Fibroblast of lung (primary cell): ENCODE measurements around the gene DAGLA. TPM values are rescaled to one million over a fixed set of nuclear protein-coding genes. Genes with fewer than 3 reads are reported as not detected.

Experiments used
- DNase-seq, 2 donors: peaks; one replicate each; pipeline versions ENCODE4 v3.0.0 to v3.0.0-alpha.2; 2010; ENCODE audit warnings: low read depth in 2 of 2
- H2AFZ ChIP-seq: 2 replicates; pipeline ENCODE4 v1.5.1; 2012; ENCODE audit warnings: low read length, control low read depth, inconsistent platforms
- H3K27ac ChIP-seq: 2 replicates; pipeline ENCODE4 v1.5.1; 2011; ENCODE audit warnings: low read length, control low read depth; ENCODE audit not compliant: insufficient read depth
- H3K27me3 ChIP-seq: 2 replicates; pipeline ENCODE4 v1.5.1; 2011; ENCODE audit warnings: mild to moderate bottlenecking, low read length; ENCODE audit not compliant: control insufficient read depth, insufficient read depth
- H3K36me3 ChIP-seq: 2 replicates; pipeline ENCODE4 v1.5.1; 2011; ENCODE audit warnings: low read length; ENCODE audit not compliant: control insufficient read depth, insufficient read depth
- H3K4me1 ChIP-seq: 2 replicates; pipeline ENCODE4 v1.5.1; 2011; ENCODE audit warnings: low read length; ENCODE audit not compliant: control insufficient read depth, insufficient read depth; ENCODE audit errors: extremely low read depth
- H3K4me2 ChIP-seq: 2 replicates; pipeline ENCODE4 v1.5.1; 2011; ENCODE audit warnings: low read length, control low read depth; ENCODE audit not compliant: insufficient read depth; ENCODE audit errors: extremely low read depth
- H3K4me3 ChIP-seq, 4 experiments: fragments of 200-600 bp in 1 of 4; sonication (generic) in 1 of 4; replicated peaks in 1 of 4; 2 replicates each; pipeline ENCODE4 v1.5.1; 2011 to 2016; ENCODE audit warnings: low read length in 4 of 4, low read depth in 3 of 4, mild to moderate bottlenecking in 3 of 4, control low read depth in 2 of 4, inconsistent platforms in 1 of 4, mixed read lengths in 1 of 4; ENCODE audit not compliant: insufficient read depth in 1 of 4; ENCODE audit errors: control extremely low read depth in 1 of 4
- H3K79me2 ChIP-seq: 2 replicates; pipeline ENCODE4 v1.5.1; 2012; ENCODE audit warnings: mild to moderate bottlenecking, low read length, inconsistent platforms; ENCODE audit not compliant: control insufficient read depth, insufficient read depth
- H3K9ac ChIP-seq: 2 replicates; pipeline ENCODE4 v1.5.1; 2011; ENCODE audit warnings: mild to moderate bottlenecking, low read length, control low read depth; ENCODE audit not compliant: insufficient read depth
- H3K9me3 ChIP-seq: 2 replicates; pipeline ENCODE4 v1.5.1; 2012; ENCODE audit warnings: low read depth, low read length; ENCODE audit not compliant: control insufficient read depth, insufficient read depth
- H4K20me1 ChIP-seq: 2 replicates; pipeline ENCODE4 v1.5.1; 2011; ENCODE audit warnings: low read length; ENCODE audit not compliant: control insufficient read depth, insufficient read depth; ENCODE audit errors: extremely low read depth
- EZH2 ChIP-seq: IDR thresholded peaks from 2 replicates; pipeline ENCODE4 v1.5.1; 2012; ENCODE audit warnings: low read length, control low read depth, mild to moderate bottlenecking; ENCODE audit errors: missing control alignments
- polyA plus RNA-seq, 2 donors: library from polyadenylated mRNA; depleted of rRNA in 1 of 2; stranded (reverse) in 1 of 2; unstranded in 1 of 2; fragments of >200 nt; gene quantifications; 2 replicates each; pipeline ENCODE4 v1.2.1, GENCODE V29; 2011 to 2012; ENCODE audit warnings: missing spikeins in 1 of 2
- total RNA-seq: library from RNA; depleted of rRNA; stranded (reverse); fragments of >200 nt; gene quantifications from 2 replicates; pipeline ENCODE4 v1.2.1, GENCODE V29; 2014
- TF ChIP-seq, protein P1 (sequence below), 2 donors: IDR thresholded peaks in 1 of 2; conservative IDR thresholded peaks in 1 of 2; 1 replicate in 1 of 2; 2 replicates in 1 of 2; pipeline ENCODE4 v1.5.1; 2011 to 2012; ENCODE audit warnings: low read length in 2 of 2, control low read depth in 1 of 2, inconsistent platforms in 1 of 2, low read depth in 1 of 2, mild to moderate bottlenecking in 1 of 2

DAGLA gene
- total and polyA plus RNA-seq, 2 donors (not counting 1 experiment from before 2014, with no cell fraction given): 1.00 to 2.0 TPM

DNA sequence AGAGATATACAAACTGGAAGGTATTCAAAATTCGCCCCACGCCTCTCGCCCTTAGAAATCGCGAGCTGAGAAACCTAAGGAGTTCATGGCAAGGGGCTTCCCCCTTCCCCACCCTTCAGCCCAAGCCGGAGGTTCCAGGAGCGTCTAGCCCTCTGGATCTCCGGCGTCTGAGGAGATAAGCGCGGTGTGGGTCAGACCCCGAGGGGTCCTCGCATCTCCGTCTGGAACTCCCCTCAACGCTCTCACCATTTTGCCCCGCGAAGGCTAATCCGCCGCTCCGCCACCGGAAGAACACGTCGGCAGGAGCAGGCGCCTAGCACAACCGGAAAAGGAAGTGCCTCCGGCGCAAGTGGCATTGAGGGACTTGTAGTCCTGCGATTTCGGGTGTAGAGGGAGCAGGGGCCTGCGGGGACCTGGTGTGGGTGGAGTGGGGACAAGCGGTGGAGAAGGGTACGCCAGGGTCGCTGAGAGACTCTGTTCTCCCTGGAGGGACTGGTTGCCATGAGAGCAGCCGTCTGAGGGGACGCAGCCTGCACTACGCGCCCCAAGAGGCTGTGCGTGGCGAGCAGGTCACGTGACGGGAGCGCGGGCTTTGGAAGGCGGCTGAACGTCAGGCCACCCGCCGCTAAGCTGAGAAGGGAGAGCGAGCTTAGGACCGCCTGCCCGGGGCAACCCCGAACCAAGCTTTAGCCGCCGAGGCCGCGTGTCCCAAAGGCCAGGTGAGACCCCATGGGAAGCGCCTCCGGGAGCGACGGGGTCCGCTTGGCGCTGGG lies 112.3 kb downstream of the DAGLA start, which contains the start of the genes FEN1 and TMEM258:
FEN1 (plus strand) TSS at position 602 of the 773 bp plus-strand sequence. CDS start 2,451 bp downstream, outside the sequence.
TMEM258 (minus strand) TSS at position 290 of the 773 bp plus-strand sequence; CDS start at position 249, 41 bp downstream.
- H3K4me1 ChIP-seq: peaks cover 3% of the 10 kb centered on the region
- peak within 1 kb of the TSS; percentile 98 for H2AFZ ChIP-seq
- H3K79me2 ChIP-seq: peaks cover 60% of the 10 kb centered on the region
- no peaks in the 10 kb centered on the region for H4K20me1 ChIP-seq
- peak within 1 kb of the TSS; percentile 100 for H3K27ac ChIP-seq
- H3K9ac ChIP-seq: peak within 1 kb of the TSS; percentile 98
- H3K4me3 ChIP-seq: peak within 1 kb of the TSS; percentile 78 to 100 (median 94)
- H3K27me3 ChIP-seq: no peaks in the 10 kb centered on the region
- no peak for TF ChIP-seq EZH2
- TF ChIP-seq, protein P1, sequence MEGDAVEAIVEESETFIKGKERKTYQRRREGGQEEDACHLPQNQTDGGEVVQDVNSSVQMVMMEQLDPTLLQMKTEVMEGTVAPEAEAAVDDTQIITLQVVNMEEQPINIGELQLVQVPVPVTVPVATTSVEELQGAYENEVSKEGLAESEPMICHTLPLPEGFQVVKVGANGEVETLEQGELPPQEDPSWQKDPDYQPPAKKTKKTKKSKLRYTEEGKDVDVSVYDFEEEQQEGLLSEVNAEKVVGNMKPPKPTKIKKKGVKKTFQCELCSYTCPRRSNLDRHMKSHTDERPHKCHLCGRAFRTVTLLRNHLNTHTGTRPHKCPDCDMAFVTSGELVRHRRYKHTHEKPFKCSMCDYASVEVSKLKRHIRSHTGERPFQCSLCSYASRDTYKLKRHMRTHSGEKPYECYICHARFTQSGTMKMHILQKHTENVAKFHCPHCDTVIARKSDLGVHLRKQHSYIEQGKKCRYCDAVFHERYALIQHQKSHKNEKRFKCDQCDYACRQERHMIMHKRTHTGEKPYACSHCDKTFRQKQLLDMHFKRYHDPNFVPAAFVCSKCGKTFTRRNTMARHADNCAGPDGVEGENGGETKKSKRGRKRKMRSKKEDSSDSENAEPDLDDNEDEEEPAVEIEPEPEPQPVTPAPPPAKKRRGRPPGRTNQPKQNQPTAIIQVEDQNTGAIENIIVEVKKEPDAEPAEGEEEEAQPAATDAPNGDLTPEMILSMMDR (conservative IDR thresholded peaks at IDR 0.05 in 1 of 2, IDR thresholded peaks at IDR 0.05 in 1 of 2; ENCODE audit: low read depth in 1 of 2, low read length in 2 of 2): no peak
- H3K4me2 ChIP-seq: peak within 1 kb of the TSS; percentile 84
- H3K36me3 ChIP-seq: peaks cover 15% of the 10 kb centered on the region
- DNase-seq: peak; percentile 95
- no peaks in the 10 kb centered on the region for H3K9me3 ChIP-seq

DNA sequence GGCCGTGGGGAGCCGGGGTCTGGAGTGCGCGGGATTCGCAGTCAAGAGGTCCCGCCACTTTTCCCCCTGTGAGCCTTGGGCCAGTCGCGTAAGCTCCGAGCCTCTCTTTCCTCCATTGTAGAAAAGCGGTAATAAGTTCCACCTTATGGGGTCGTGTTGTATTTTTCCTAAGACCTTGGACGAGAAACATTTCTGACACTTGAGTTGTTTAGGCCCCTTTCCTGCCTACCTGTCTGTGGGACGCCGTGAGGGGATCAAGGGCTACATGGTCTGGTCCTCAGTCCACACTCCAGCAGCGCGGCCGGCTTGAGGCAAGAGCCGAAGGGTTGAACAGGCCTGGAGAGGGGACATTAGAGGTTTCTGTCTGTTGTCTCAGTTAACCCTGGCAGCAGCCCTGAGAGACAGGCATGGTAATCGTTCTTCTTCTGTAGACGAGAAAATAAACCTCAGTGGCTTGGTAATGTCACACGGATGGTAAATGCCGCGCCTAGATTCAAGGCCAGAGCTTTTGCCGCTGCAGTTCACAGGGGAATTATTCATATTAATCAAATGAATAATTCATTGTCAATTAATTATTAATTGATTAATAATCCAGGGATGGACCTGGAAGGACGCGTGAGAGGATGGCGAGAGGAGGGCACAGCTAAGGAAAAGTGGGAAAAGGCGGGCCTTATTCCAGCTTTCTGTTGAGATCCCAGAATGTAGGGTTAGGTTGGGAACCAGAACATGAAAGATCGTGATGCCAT lies 113.1 kb downstream of the DAGLA start:
- no peak for TF ChIP-seq EZH2
- TF ChIP-seq, protein P1 (conservative IDR thresholded peaks at IDR 0.05 in 1 of 2, IDR thresholded peaks at IDR 0.05 in 1 of 2; ENCODE audit: low read depth in 1 of 2, low read length in 2 of 2): no peak
- peak overlapping the region; percentile 84 for H3K4me2 ChIP-seq
- no peaks in the 10 kb centered on the region for H4K20me1 ChIP-seq

DNA sequence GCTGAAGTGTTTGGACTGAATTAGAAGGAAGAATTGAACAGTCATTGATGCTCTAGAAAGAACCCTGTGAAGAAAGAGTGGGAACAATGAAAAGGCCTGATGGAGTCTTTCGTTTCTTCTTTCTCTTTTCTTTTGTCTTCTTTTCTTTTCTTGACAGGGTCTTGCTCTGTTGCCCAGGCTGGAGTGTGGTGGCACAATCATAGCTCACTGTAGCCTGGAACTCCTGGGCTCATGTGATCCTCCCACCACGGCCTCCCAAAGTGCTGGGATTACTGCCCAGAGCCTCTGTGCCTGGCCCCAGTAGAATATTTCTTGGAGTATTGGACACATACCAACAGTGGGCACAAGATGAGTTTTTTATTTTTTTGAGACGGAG lies 113.6 kb downstream of the DAGLA start:
- H3K4me2 ChIP-seq: peak overlapping the region; percentile 84
- no peak for DNase-seq
- peak overlapping the region; percentile 78 to 100 (median 94) for H3K4me3 ChIP-seq

More for the DNA sequence above, 113.1 kb downstream of the DAGLA start:
- H3K79me2 ChIP-seq: peaks cover 66% of the 10 kb centered on the region
- peak overlapping the region; percentile 98 for H3K9ac ChIP-seq
- H3K9me3 ChIP-seq: no peaks in the 10 kb centered on the region
- DNase-seq: peak in 1 of 2 donors; percentile 8
- H3K4me1 ChIP-seq: peaks cover 4% of the 10 kb centered on the region
- H3K27me3 ChIP-seq: no peaks in the 10 kb centered on the region
- peak overlapping the region; percentile 58 for H2AFZ ChIP-seq
- peak overlapping the region; percentile 100 for H3K27ac ChIP-seq
- peaks cover 12% of the 10 kb centered on the region for H3K36me3 ChIP-seq
- H3K4me3 ChIP-seq: peak overlapping the region; percentile 78 to 100 (median 94)

More for the DNA sequence above, 113.6 kb downstream of the DAGLA start:
- H3K9ac ChIP-seq: peak overlapping the region; percentile 98
- peaks cover 70% of the 10 kb centered on the region for H3K79me2 ChIP-seq
- H3K36me3 ChIP-seq: peaks cover 12% of the 10 kb centered on the region
- no peak for TF ChIP-seq EZH2
- TF ChIP-seq, protein P1 (conservative IDR thresholded peaks at IDR 0.05 in 1 of 2, IDR thresholded peaks at IDR 0.05 in 1 of 2; ENCODE audit: low read depth in 1 of 2, low read length in 2 of 2): no peak
- no peaks in the 10 kb centered on the region for H3K27me3 ChIP-seq
- no peaks in the 10 kb centered on the region for H4K20me1 ChIP-seq
- peak overlapping the region; percentile 100 for H3K27ac ChIP-seq
- H3K9me3 ChIP-seq: no peaks in the 10 kb centered on the region
- no peak overlapping the region for H2AFZ ChIP-seq
- H3K4me1 ChIP-seq: peaks cover 4% of the 10 kb centered on the region
